Measurements from ENCODE around the gene MXRA7. TPM values are rescaled to one million over a fixed set of nuclear protein-coding genes. Genes with fewer than 3 reads are reported as not detected.

Gene MXRA7
- polyA plus RNA-seq, 1 of the 3 experiments (the other 2 are of a cell fraction) = 154 TPM

GRCh38 chr17:76696763-76697701, 13.7 kb downstream of the MXRA7 start:
- Histone ChIP-seq H3K9ac (no peak overlapping the region), H3K79me2 (ENCODE audit: insufficient read depth) (peaks cover 100% of the 10 kb centered on the region), H3F3A (replicated peaks; ENCODE audit: insufficient read depth) (peaks cover 22% of the 10 kb centered on the region), H4K20me1 (ENCODE audit: insufficient read depth) (peaks cover 64% of the 10 kb centered on the region), H3K9me3 (no peaks in the 10 kb centered on the region), H3K27me3 (ENCODE audit: insufficient read depth) (no peaks in the 10 kb centered on the region), H3K9me2 (no peaks in the 10 kb centered on the region), H3K4me2 (no peak overlapping the region), H3K36me3 (replicated peaks in 1 of 2; ENCODE audit: control insufficient read depth in 1 of 2, insufficient read depth in 2 of 2, low read length in 1 of 2) (peaks cover 0 to 5% of the 10 kb centered on the region in 2 experiments), H2AFZ (ENCODE audit: low read depth) (no peak overlapping the region), H3K4me3 (ENCODE audit: low read depth in 2 of 2, low read length in 1 of 2) (no peak overlapping the region), H3K4me1 (ENCODE audit: control insufficient read depth in 1 of 2, insufficient read depth in 2 of 2, low read depth in 1 of 2, low read length in 1 of 2) (peaks cover 26 to 45% of the 10 kb centered on the region in 2 experiments), H3K27ac (ENCODE audit: low read depth in 2 of 2, low read length in 1 of 2) (peak overlapping the region in 1 of 2 experiments; percentile 78; a peak in 2 of 4 replicates)
- DNase-seq = no peak
- WGBS (ENCODE audit: low lambda C conversion rate) = 91% methylated on average over 25 of the region's 25 CpGs
- ChIA-PET POLR2A (interaction anchor here (0.9 to 1.9 kb wide), 9 partner anchors 8 to 153 kb away, joined by 3 to 8 read pairs (median 5); partner anchors contain the start of genes MXRA7 and SRSF2), CTCF (interaction anchor here (0.7 to 7.0 kb wide), 20 partner anchors 10 to 398 kb away, joined by 3 to 69 read pairs (median 4); partner anchors contain the start of gene PRCD)
- TF ChIP-seq MXI1 (IDR thresholded peaks at IDR 0.05; ENCODE audit: low read depth, low read length) = no peak
- no peak for TF ChIP-seq TAF1 (IDR thresholded peaks at IDR 0.05; ENCODE audit: borderline replicate concordance, low read depth, low read length)
- no peak for TF ChIP-seq NRF1 (IDR thresholded peaks at IDR 0.05; ENCODE audit: low read depth, low read length)
- no peak for TF ChIP-seq PBX3 (IDR thresholded peaks at IDR 0.05)
- TF ChIP-seq EZH2phosphoT487 (IDR thresholded peaks at IDR 0.05; ENCODE audit: borderline replicate concordance, low read depth) = no peak
- no peak for TF ChIP-seq USF1 (IDR thresholded peaks at IDR 0.05; ENCODE audit: borderline replicate concordance, low read depth)
- no peak for TF ChIP-seq TCF12 (IDR thresholded peaks at IDR 0.05)
- no peak for TF ChIP-seq ELF1 (IDR thresholded peaks at IDR 0.05)
- TF ChIP-seq RCOR1 (IDR thresholded peaks at IDR 0.05; ENCODE audit: low read length) = no peak
- TF ChIP-seq REST (IDR thresholded peaks at IDR 0.05; ENCODE audit: low read depth, low read length) = no peak
- no peak for TF ChIP-seq SIN3A (IDR thresholded peaks at IDR 0.05; ENCODE audit: borderline replicate concordance, low read depth, low read length)
- TF ChIP-seq USF2 (IDR thresholded peaks at IDR 0.05; ENCODE audit: borderline replicate concordance, low read depth, low read length) = no peak
- no peak for TF ChIP-seq IRF3 (IDR thresholded peaks at IDR 0.05; ENCODE audit: low read depth, low read length)
- no peak for TF ChIP-seq SMC3 (IDR thresholded peaks at IDR 0.05; ENCODE audit: low read depth, low read length)
- TF ChIP-seq CTCF (IDR thresholded peaks at IDR 0.05) = no peak
- TF ChIP-seq GABPA (IDR thresholded peaks at IDR 0.05; ENCODE audit: low read depth) = no peak
- no peak for TF ChIP-seq CHD2 (IDR thresholded peaks at IDR 0.05; ENCODE audit: low read length, partially characterized antibody)
- TF ChIP-seq JUND (IDR thresholded peaks at IDR 0.05) = no peak
- no peak for TF ChIP-seq GATA2 (CRISPR knock-in tag; IDR thresholded peaks at IDR 0.05)
- TF ChIP-seq YY1 (IDR thresholded peaks at IDR 0.05; ENCODE audit: low read depth) = no peak

Data from SK-N-SH (cell line).